Measurements from ENCODE around the gene IDI1. TPM values are rescaled to one million over a fixed set of nuclear protein-coding genes. Genes with fewer than 3 reads are reported as not detected.

IDI1 gene
- total and polyA plus RNA-seq, 2 of the 13 experiments (the other 11 are each of a cell fraction or from before 2014, with no cell fraction given), result 44.4 to 145 TPM

DNA sequence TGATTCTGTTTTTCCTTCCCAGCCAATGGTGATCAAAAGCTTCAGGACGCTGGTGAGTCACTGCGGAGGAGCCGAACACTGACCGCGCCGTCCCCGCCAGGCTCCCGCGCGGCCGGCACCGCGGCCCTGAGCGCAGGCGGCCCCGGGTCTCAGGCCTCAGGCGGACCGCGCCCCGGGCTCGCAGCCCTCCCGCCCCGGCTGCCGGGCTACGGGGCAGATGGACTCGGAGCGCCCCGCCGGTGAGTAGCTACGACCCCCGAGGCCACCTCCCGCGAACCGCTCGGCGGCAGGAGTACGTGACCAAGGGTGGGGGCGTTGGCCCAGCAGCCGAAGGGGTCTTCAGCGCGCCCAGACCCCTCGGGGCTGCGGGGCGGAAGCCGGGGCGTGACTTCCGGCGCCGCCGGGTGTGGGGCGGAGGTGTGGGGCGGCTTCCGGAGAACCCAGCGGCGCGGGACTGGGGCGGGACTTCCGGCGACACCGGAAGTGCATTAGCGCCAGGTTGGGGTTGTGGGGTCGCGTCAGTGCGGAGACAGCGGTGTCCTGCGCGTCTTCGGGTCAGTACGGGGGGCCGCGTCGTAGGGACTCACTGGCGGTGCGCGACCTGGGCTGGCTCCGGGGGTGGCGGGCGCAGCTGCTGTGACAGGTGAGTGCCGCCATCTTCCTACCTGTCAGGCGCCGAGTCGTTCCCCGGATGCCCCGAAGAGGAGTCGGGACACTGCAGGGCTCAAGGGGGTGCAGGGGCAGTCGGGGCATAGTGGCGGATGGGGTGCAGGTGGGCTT, 7.6 kb upstream of the IDI1 start, which contains the start of gene WDR37 (continued):
- TF ChIP-seq ZSCAN25 (CRISPR knock-in tag; IDR thresholded peaks at IDR 0.05) (no peak; the same call in 1 of the 2 replicates), ZNF83 (CRISPR knock-in tag; IDR thresholded peaks at IDR 0.05; ENCODE audit: borderline replicate concordance) (no peak), ZNF317 (CRISPR knock-in tag; IDR thresholded peaks at IDR 0.05) (peak; percentile 70; the same call in 1 of the 2 replicates), SNAPC2 (CRISPR knock-in tag; IDR thresholded peaks at IDR 0.05) (no peak), SIN3B (IDR thresholded peaks at IDR 0.05; ENCODE audit: low read length) (no peak)
- TF ChIP-seq, protein P1, sequence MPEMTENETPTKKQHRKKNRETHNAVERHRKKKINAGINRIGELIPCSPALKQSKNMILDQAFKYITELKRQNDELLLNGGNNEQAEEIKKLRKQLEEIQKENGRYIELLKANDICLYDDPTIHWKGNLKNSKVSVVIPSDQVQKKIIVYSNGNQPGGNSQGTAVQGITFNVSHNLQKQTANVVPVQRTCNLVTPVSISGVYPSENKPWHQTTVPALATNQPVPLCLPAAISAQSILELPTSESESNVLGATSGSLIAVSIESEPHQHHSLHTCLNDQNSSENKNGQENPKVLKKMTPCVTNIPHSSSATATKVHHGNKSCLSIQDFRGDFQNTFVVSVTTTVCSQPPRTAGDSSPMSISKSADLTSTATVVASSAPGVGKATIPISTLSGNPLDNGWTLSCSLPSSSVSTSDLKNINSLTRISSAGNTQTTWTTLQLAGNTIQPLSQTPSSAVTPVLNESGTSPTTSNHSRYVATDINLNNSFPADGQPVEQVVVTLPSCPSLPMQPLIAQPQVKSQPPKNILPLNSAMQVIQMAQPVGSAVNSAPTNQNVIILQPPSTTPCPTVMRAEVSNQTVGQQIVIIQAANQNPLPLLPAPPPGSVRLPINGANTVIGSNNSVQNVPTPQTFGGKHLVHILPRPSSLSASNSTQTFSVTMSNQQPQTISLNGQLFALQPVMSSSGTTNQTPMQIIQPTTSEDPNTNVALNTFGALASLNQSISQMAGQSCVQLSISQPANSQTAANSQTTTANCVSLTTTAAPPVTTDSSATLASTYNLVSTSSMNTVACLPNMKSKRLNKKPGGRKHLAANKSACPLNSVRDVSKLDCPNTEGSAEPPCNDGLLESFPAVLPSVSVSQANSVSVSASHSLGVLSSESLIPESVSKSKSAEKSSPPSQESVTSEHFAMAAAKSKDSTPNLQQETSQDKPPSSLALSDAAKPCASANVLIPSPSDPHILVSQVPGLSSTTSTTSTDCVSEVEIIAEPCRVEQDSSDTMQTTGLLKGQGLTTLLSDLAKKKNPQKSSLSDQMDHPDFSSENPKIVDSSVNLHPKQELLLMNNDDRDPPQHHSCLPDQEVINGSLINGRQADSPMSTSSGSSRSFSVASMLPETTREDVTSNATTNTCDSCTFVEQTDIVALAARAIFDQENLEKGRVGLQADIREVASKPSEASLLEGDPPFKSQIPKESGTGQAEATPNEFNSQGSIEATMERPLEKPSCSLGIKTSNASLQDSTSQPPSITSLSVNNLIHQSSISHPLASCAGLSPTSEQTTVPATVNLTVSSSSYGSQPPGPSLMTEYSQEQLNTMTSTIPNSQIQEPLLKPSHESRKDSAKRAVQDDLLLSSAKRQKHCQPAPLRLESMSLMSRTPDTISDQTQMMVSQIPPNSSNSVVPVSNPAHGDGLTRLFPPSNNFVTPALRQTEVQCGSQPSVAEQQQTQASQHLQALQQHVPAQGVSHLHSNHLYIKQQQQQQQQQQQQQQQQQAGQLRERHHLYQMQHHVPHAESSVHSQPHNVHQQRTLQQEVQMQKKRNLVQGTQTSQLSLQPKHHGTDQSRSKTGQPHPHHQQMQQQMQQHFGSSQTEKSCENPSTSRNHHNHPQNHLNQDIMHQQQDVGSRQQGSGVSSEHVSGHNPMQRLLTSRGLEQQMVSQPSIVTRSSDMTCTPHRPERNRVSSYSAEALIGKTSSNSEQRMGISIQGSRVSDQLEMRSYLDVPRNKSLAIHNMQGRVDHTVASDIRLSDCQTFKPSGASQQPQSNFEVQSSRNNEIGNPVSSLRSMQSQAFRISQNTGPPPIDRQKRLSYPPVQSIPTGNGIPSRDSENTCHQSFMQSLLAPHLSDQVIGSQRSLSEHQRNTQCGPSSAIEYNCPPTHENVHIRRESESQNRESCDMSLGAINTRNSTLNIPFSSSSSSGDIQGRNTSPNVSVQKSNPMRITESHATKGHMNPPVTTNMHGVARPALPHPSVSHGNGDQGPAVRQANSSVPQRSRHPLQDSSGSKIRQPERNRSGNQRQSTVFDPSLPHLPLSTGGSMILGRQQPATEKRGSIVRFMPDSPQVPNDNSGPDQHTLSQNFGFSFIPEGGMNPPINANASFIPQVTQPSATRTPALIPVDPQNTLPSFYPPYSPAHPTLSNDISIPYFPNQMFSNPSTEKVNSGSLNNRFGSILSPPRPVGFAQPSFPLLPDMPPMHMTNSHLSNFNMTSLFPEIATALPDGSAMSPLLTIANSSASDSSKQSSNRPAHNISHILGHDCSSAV (CRISPR knock-in tag; IDR thresholded peaks at IDR 0.05; ENCODE audit: borderline replicate concordance), result no peak
- TF ChIP-seq, protein P2, sequence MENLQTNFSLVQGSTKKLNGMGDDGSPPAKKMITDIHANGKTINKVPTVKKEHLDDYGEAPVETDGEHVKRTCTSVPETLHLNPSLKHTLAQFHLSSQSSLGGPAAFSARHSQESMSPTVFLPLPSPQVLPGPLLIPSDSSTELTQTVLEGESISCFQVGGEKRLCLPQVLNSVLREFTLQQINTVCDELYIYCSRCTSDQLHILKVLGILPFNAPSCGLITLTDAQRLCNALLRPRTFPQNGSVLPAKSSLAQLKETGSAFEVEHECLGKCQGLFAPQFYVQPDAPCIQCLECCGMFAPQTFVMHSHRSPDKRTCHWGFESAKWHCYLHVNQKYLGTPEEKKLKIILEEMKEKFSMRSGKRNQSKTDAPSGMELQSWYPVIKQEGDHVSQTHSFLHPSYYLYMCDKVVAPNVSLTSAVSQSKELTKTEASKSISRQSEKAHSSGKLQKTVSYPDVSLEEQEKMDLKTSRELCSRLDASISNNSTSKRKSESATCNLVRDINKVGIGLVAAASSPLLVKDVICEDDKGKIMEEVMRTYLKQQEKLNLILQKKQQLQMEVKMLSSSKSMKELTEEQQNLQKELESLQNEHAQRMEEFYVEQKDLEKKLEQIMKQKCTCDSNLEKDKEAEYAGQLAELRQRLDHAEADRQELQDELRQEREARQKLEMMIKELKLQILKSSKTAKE (CRISPR knock-in tag; IDR thresholded peaks at IDR 0.05; ENCODE audit: borderline replicate concordance), result peak; percentile 31; the same call in 1 of the 2 replicates
